ENCODE measurements around the gene POU3F4. TPM values are rescaled to one million over a fixed set of nuclear protein-coding genes. Genes with fewer than 3 reads are reported as not detected.
A peak's percentile ranks its signal among the peaks of the same experiment; 100 is the strongest.

Gene POU3F4
- total RNA-seq, result not detected in 3 replicates
- long read RNA-seq, result 0 reads

DNA sequence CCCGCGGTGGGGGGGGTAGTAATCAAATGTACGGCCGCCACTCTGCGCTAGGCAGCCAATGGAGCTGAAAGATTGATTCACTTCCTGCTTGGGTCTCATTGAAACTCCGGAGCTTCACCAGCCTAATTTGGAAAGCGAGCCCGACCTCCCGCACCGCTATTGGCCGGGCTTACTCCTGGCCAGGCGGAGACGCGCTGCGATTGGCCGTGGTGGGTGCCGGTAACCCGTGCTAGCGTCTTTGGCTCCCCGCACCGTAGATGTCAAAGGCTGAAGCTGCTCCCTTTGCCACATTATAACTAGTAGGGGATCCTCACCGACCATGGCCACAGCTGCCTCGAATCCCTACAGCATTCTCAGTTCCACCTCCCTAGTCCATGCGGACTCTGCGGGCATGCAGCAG is at the start of gene POU3F4:
TSS of gene POU3F4 (plus strand) at position 285 of the 400 bp plus-strand sequence. CDS start at position 320, 35 bp downstream.
- Mint-ChIP-seq H3K9me3 (ENCODE audit: low read depth) (peaks cover 10% of the 10 kb centered on the region), H3K27ac (ENCODE audit: unreplicated experiment) (no peak within 1 kb of the TSS), H3K27me3 (ENCODE audit: low read depth) (peaks cover 51% of the 10 kb centered on the region), H3K4me3 (ENCODE audit: unreplicated experiment) (no peak within 1 kb of the TSS), H3K36me3 (ENCODE audit: low read depth) (no peaks in the 10 kb centered on the region), H3K4me1 (ENCODE audit: low read depth) (no peaks in the 10 kb centered on the region)
- TF ChIP-seq, protein P1, sequence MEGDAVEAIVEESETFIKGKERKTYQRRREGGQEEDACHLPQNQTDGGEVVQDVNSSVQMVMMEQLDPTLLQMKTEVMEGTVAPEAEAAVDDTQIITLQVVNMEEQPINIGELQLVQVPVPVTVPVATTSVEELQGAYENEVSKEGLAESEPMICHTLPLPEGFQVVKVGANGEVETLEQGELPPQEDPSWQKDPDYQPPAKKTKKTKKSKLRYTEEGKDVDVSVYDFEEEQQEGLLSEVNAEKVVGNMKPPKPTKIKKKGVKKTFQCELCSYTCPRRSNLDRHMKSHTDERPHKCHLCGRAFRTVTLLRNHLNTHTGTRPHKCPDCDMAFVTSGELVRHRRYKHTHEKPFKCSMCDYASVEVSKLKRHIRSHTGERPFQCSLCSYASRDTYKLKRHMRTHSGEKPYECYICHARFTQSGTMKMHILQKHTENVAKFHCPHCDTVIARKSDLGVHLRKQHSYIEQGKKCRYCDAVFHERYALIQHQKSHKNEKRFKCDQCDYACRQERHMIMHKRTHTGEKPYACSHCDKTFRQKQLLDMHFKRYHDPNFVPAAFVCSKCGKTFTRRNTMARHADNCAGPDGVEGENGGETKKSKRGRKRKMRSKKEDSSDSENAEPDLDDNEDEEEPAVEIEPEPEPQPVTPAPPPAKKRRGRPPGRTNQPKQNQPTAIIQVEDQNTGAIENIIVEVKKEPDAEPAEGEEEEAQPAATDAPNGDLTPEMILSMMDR (IDR thresholded peaks at IDR 0.05), result no peak
- no peak for DNase-seq (ENCODE audit: low spot score)

DNA sequence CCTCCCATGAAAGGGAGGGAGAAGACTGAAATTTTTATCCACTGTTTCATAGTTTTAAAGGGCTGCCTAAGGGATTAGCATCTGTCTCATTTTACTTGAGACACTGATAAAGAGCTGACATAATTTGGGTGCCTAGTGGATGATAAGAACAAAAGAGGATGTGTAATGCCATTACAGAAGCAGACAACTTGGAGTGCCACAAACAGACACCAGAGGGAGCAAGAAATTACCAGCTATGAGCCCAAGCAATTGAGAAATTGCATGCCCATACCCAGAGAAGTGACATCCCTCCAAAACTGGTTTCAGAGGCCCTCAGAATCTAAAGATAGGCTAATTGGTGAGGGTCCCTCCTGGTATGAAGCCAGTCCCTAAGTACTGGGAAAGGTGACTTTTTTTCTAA is 38.5 kb upstream of the POU3F4 start:
- Mint-ChIP-seq H3K4me3 (ENCODE audit: unreplicated experiment) (no peak overlapping the region), H3K9me3 (ENCODE audit: low read depth) (peaks cover 12% of the 10 kb centered on the region), H3K4me1 (ENCODE audit: low read depth) (no peaks in the 10 kb centered on the region), H3K27ac (ENCODE audit: unreplicated experiment) (no peak overlapping the region), H3K27me3 (ENCODE audit: low read depth) (no peaks in the 10 kb centered on the region), H3K36me3 (ENCODE audit: low read depth) (no peaks in the 10 kb centered on the region)
- TF ChIP-seq, protein P1 (IDR thresholded peaks at IDR 0.05), result peak; percentile 72
- no peak for DNase-seq (ENCODE audit: low spot score)

DNA sequence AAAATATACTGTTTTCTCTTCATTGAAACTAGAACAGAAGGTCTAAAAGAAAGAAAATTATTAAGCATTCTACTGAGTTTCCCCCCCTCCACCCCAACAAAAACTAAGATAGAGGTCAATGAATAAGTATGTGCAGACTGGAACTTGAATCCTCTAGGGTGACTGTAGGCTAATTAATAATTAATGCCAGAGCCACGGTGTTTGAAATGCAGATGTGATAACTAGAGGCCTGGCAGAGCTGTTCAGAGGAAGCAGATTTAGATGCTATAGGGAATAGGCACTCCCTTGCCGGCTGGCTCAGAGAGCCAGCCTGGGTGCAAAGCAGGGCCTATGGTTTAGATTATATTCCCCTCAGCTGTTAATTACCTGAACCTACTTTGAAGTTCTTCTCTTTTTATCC is 12.2 kb upstream of the POU3F4 start:
- Mint-ChIP-seq H3K4me1 (ENCODE audit: low read depth) (no peaks in the 10 kb centered on the region), H3K27ac (ENCODE audit: unreplicated experiment) (no peak overlapping the region)
- TF ChIP-seq, protein P1 (IDR thresholded peaks at IDR 0.05), result no peak

DNA sequence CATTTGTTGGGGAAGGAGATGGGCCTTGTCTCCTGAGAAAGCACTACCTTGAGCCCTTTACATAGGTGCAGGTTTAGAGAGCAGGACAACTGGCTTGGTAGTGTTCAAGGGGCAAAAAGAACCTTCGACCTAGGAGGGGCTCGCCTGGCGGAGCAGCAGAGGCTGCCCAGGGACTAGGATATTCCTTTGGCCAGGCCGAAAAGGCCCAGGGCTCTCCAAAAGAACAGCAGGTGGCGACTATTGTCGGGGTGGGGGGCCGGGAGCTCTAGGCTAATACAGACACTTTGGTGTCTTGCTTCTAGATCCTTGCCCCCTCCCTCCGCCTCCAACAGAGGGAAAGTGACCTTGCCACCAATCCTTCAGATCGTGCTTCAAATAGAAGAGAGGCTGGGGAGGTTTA is 7.1 kb upstream of the POU3F4 start:
- no peaks in the 10 kb centered on the region for H3K4me1 Mint-ChIP-seq (ENCODE audit: low read depth)
- no peak for DNase-seq (ENCODE audit: low spot score)

More for the DNA sequence above, 12.2 kb upstream of the POU3F4 start:
- H3K36me3 Mint-ChIP-seq (ENCODE audit: low read depth), result no peaks in the 10 kb centered on the region
- H3K27me3 Mint-ChIP-seq (ENCODE audit: low read depth), result no peaks in the 10 kb centered on the region
- no peak for DNase-seq (ENCODE audit: low spot score)
- H3K9me3 Mint-ChIP-seq (ENCODE audit: low read depth), result no peaks in the 10 kb centered on the region
- no peak overlapping the region for H3K4me3 Mint-ChIP-seq (ENCODE audit: unreplicated experiment)

DNA sequence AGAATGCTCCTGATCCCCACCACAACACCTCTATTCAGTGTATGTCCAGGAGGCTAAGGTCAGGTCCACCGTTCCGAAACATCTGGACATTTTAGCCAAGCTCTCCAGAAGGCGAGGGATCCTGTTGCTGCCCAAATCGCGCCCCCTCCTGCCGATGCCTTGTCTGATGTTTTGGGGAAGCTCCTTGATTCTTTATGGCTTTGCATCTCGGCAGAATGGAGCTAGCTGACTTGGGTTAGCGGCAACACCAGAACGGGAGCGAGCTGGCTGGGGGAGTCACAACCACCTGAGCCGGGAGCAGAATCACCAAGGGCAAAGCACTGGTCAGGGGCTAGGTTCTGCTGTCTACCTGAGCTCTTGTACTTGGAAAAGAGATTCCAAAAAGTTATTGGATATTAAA is 6.6 kb upstream of the POU3F4 start:
- Mint-ChIP-seq H3K4me1 (ENCODE audit: low read depth) (no peaks in the 10 kb centered on the region), H3K27me3 (ENCODE audit: low read depth) (peaks cover 18% of the 10 kb centered on the region), H3K4me3 (ENCODE audit: unreplicated experiment) (no peak overlapping the region), H3K36me3 (ENCODE audit: low read depth) (no peaks in the 10 kb centered on the region), H3K9me3 (ENCODE audit: low read depth) (peaks cover 2% of the 10 kb centered on the region), H3K27ac (ENCODE audit: unreplicated experiment) (no peak overlapping the region)
- no peak for DNase-seq (ENCODE audit: low spot score)
- TF ChIP-seq, protein P1 (IDR thresholded peaks at IDR 0.05), result no peak

More for the DNA sequence above, 7.1 kb upstream of the POU3F4 start:
- TF ChIP-seq, protein P1 (IDR thresholded peaks at IDR 0.05), result no peak
- Mint-ChIP-seq H3K9me3 (ENCODE audit: low read depth) (peaks cover 2% of the 10 kb centered on the region), H3K27me3 (ENCODE audit: low read depth) (peaks cover 17% of the 10 kb centered on the region), H3K27ac (ENCODE audit: unreplicated experiment) (no peak overlapping the region), H3K4me3 (ENCODE audit: unreplicated experiment) (no peak overlapping the region), H3K36me3 (ENCODE audit: low read depth) (no peaks in the 10 kb centered on the region)
